RPMI8226 (cell line): Measurements from ENCODE around the gene STK38L.

Experiments
- DNase-seq: peaks from one replicate; pipeline ENCODE4 v3.0.0-alpha.2; 2015

Gene STK38L

DNA sequence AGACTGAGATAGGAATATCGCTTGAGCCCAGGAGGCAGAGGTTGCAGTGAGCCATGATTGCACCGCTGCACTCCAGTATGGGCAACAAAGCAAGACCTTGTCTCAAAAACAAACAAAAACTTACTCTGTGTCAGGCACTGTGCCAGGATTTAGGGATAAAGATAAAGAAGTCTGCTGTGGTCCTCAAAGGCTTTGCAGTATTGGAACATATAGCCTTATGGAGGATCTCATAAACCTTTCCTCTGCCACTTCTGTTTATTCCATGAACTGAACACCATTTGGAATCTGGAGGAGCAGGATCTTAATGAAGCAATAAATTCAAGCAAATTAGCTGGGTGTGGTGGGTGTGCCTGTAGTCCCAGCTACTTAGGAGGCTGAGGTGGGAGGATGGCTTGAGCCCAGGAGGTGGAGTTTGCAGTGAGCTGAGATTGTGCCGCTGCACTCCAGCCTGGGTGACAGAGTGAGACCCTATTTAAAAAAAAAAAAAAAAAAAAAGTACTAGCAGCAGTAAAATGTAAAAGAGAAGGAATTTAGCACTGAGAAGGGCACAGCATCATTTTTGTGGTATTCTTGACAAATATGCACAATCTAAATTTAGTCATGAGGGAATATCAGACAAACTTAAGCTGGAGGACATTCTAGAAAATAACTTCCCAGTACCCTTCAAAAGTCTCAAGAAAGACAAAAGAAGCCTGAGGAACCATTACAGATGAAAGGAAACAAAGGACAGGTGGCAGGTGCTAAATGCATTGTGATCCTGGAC lies 115.7 kb downstream of the STK38L start:
- no peak for DNase-seq

GRCh38 chr12:27361372-27361771 lies 117.3 kb downstream of the STK38L start:
- no peak for DNase-seq

- DNase-seq, result no peak
Observed at GRCh38 chr12:27366621-27367020, 122.5 kb downstream of the STK38L start.

DNA sequence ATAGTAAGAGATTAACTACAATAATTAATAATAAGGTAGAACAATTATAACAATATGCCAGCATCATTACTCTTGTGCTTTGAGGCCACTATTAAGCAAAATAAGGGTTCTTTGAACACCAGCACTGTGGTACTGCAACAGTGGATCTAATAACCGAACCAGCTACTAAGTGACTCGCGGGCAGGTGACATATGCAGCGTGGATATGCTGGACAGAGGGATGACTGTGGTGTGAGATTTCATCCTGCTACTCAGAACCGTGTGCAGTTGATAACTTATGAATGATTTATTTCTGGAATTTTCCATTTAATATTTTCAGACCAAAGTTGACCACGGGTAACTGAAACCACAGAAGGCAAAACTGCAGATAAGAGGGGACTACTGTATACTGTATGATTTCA lies 123.0 kb downstream of the STK38L start:
- no peak for DNase-seq
